Vagina (tissue), 2 donors: ENCODE results near the gene CDIP1.

Experiments used
- POLR2A ChIP-seq, 2 donors: fragments of 450-650 bp; IDR thresholded peaks; one replicate each; pipeline ENCODE4 v1.6.1; 2017; ENCODE audit warnings: antibody characterized with exemption in 2 of 2, mild to moderate bottlenecking in 2 of 2, moderate library complexity in 2 of 2
- POLR2AphosphoS5 ChIP-seq, 2 donors: sonication (generic); formaldehyde crosslinking; IDR thresholded peaks; one replicate each; pipeline ENCODE4 v1.9.0; 2017; ENCODE audit warnings: antibody characterized with exemption in 2 of 2, mild to moderate bottlenecking in 2 of 2, low read depth in 1 of 2; ENCODE audit not compliant: insufficient read depth in 1 of 2
- TF ChIP-seq, protein P1 (sequence below), 3 experiments: fragments of 450-650 bp in 2 of 3; fragments of 200-600 bp in 1 of 3; sonication (generic) in 1 of 3; IDR thresholded peaks; one replicate each; pipeline ENCODE4 v1.5.1; 2017 to 2019; ENCODE audit warnings: antibody characterized with exemption in 3 of 3, mild to moderate bottlenecking in 2 of 3, moderate library complexity in 2 of 3

DNA sequence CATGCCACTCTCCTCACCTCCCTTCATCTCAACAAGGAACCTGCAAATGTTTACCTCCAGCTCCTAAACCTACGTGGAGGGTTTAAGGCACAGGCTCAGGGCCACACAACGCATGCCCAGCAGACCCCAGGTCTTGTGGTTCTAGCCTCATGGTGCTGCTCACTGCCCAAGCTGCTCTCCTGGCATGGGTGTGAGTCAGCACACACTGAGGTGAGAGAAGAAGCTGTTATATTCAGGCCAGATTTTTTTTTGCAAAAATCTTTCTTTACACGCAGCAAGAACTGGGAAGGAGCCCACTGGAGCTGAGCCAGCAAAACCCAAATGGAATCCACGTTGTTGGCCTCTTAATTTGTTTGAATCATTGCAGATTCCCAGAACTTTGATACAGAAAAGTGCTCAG, 12.0 kb upstream of the CDIP1 start:
- TF ChIP-seq, protein P1, sequence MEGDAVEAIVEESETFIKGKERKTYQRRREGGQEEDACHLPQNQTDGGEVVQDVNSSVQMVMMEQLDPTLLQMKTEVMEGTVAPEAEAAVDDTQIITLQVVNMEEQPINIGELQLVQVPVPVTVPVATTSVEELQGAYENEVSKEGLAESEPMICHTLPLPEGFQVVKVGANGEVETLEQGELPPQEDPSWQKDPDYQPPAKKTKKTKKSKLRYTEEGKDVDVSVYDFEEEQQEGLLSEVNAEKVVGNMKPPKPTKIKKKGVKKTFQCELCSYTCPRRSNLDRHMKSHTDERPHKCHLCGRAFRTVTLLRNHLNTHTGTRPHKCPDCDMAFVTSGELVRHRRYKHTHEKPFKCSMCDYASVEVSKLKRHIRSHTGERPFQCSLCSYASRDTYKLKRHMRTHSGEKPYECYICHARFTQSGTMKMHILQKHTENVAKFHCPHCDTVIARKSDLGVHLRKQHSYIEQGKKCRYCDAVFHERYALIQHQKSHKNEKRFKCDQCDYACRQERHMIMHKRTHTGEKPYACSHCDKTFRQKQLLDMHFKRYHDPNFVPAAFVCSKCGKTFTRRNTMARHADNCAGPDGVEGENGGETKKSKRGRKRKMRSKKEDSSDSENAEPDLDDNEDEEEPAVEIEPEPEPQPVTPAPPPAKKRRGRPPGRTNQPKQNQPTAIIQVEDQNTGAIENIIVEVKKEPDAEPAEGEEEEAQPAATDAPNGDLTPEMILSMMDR (IDR thresholded peaks at IDR 0.05) = no peak
- no peak for TF ChIP-seq POLR2AphosphoS5 (IDR thresholded peaks at IDR 0.05; ENCODE audit: insufficient read depth in 1 of 2, low read depth in 1 of 2)
- TF ChIP-seq POLR2A (IDR thresholded peaks at IDR 0.05) = no peak
